Measurements from ENCODE around the gene SCRN3. TPM values are rescaled to one million over a fixed set of nuclear protein-coding genes. Genes with fewer than 3 reads are reported as not detected.

SCRN3 gene
- total and polyA plus RNA-seq, 2 of the 4 experiments (the other 2 are of a cell fraction), result 9.9 to 11.4 TPM

DNA sequence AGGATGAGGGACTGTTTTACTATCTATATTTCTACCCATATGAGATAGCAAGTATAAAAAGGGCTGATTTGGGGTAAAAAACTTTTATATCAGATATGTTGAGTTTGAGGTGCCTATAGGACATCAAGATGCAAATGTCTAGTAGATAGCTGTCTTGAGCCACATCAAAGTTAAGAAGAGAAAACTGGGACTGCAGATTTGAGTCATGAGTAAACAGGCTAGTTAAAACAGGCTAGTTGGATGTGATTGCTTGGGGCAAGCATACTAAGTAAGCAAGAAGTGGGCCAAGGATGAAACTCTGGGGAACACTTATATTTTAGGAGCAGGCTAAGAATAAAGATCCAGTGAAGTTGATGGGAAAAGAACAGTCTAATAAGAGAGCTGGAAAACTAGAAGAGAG lies 2.8 kb upstream of the SCRN3 start:
- TF ChIP-seq RFX5 (IDR thresholded peaks at IDR 0.05; ENCODE audit: low read depth, low read length) (no peak), CEBPB (IDR thresholded peaks at IDR 0.05; ENCODE audit: low read depth, low read length) (no peak), MAZ (IDR thresholded peaks at IDR 0.05; ENCODE audit: borderline replicate concordance, low read depth, low read length) (no peak), NFE2L2 (IDR thresholded peaks at IDR 0.05; ENCODE audit: low read depth, low read length) (no peak), MXI1 (IDR thresholded peaks at IDR 0.05; ENCODE audit: borderline replicate concordance, low read depth, low read length) (no peak), CHD1 (IDR thresholded peaks at IDR 0.05; ENCODE audit: low read depth, low read length) (no peak), RAD21 (IDR thresholded peaks at IDR 0.05; ENCODE audit: low read length) (no peak), BHLHE40 (IDR thresholded peaks at IDR 0.05; ENCODE audit: low read depth, low read length) (no peak), RCOR1 (IDR thresholded peaks at IDR 0.05; ENCODE audit: insufficient replicate concordance, low read length) (no peak), SMC3 (IDR thresholded peaks at IDR 0.05; ENCODE audit: low read depth, low read length) (no peak), POLR2A (IDR thresholded peaks at IDR 0.05; ENCODE audit: low read depth, low read length) (no peak), FOS (IDR thresholded peaks at IDR 0.05; ENCODE audit: low read depth, low read length) (no peak)
- TF ChIP-seq, protein P1, sequence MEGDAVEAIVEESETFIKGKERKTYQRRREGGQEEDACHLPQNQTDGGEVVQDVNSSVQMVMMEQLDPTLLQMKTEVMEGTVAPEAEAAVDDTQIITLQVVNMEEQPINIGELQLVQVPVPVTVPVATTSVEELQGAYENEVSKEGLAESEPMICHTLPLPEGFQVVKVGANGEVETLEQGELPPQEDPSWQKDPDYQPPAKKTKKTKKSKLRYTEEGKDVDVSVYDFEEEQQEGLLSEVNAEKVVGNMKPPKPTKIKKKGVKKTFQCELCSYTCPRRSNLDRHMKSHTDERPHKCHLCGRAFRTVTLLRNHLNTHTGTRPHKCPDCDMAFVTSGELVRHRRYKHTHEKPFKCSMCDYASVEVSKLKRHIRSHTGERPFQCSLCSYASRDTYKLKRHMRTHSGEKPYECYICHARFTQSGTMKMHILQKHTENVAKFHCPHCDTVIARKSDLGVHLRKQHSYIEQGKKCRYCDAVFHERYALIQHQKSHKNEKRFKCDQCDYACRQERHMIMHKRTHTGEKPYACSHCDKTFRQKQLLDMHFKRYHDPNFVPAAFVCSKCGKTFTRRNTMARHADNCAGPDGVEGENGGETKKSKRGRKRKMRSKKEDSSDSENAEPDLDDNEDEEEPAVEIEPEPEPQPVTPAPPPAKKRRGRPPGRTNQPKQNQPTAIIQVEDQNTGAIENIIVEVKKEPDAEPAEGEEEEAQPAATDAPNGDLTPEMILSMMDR (conservative IDR thresholded peaks at IDR 0.05; ENCODE audit: low read depth, low read length), result no peak
- TF ChIP-seq, protein P2, sequence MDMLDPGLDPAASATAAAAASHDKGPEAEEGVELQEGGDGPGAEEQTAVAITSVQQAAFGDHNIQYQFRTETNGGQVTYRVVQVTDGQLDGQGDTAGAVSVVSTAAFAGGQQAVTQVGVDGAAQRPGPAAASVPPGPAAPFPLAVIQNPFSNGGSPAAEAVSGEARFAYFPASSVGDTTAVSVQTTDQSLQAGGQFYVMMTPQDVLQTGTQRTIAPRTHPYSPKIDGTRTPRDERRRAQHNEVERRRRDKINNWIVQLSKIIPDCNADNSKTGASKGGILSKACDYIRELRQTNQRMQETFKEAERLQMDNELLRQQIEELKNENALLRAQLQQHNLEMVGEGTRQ (IDR thresholded peaks at IDR 0.05; ENCODE audit: low read depth, low read length), result no peak
- no peak overlapping the region for H3K56ac ChIP-seq (ENCODE audit: extremely low read depth, insufficient read depth, low read length)
- BruUV-seq (replicated peaks), result no TSS peak
- H2BK15ac ChIP-seq (ENCODE audit: low read depth, low read length), result no peak overlapping the region
- in situ Hi-C loops (cut with MboI; ENCODE audit: low sequenced_read_pairs), result no loop called here
- H2BK5ac ChIP-seq (ENCODE audit: low read depth, low read length, poor library complexity, severe bottlenecking), result no peak overlapping the region
- ChIA-PET CTCF (no interaction called here), POLR2A (ENCODE audit: unreplicated experiment) (no interaction called here)
- intact Hi-C loops (cut with micrococcal nuclease), result no loop called here
- H3K14ac ChIP-seq (replicated peaks; ENCODE audit: low read depth, low read length), result no peak overlapping the region
- H4K91ac ChIP-seq (ENCODE audit: insufficient read depth, low read depth, low read length), result no peak overlapping the region
- H2AK9ac ChIP-seq (replicated peaks; ENCODE audit: low read depth, low read length, poor library complexity), result no peak overlapping the region
- H2BK20ac ChIP-seq (ENCODE audit: low read depth, low read length), result no peak overlapping the region
- H4K20me1 ChIP-seq (ENCODE audit: insufficient read depth, low read length), result no peaks in the 10 kb centered on the region; the same call in 1 of the 2 replicates
- dilution Hi-C loops (cut with HindIII; ENCODE audit: low sequenced_read_pairs, unreplicated experiment), result no loop called here
- H3K9me3 ChIP-seq (ENCODE audit: control insufficient read depth, insufficient read depth, low read length), result no peaks in the 10 kb centered on the region
- H2AFZ ChIP-seq (replicated peaks; ENCODE audit: low read length, poor library complexity), result no peak overlapping the region
- ATAC-seq (ENCODE audit: low read depth), result no peak
- no peak overlapping the region for H3K23ac ChIP-seq (ENCODE audit: low read depth, low read length)
- H3K18ac ChIP-seq (ENCODE audit: low read depth, low read length), result no peak overlapping the region
- H3K27me3 ChIP-seq (ENCODE audit: control insufficient read depth, insufficient read depth, low read length), result no peaks in the 10 kb centered on the region
- no peaks in the 10 kb centered on the region for H3K9me1 ChIP-seq (ENCODE audit: insufficient read depth, low read length)
- H3K4me1 ChIP-seq (ENCODE audit: control insufficient read depth, insufficient read depth, low read length), result peaks cover 2% of the 10 kb centered on the region; the same call in 1 of the 2 replicates
- no peak for DNase-seq
- peaks cover 22 to 49% of the 10 kb centered on the region in 2 experiments for H3K79me1 ChIP-seq (ENCODE audit: low read depth in 1 of 2, low read length in 2 of 2)
- no peak overlapping the region for H3K4me2 ChIP-seq (ENCODE audit: low read depth, low read length)
- peaks cover 3% of the 10 kb centered on the region for H3K36me3 ChIP-seq (ENCODE audit: control insufficient read depth, insufficient read depth, low read length)
- no peak overlapping the region for H3K27ac ChIP-seq (ENCODE audit: insufficient read depth, low read length)
- no peak overlapping the region for H3K4me3 ChIP-seq (ENCODE audit: insufficient read depth, low read depth, low read length)
- H4K5ac ChIP-seq (ENCODE audit: low read depth, low read length), result no peak overlapping the region
- H2AK5ac ChIP-seq (ENCODE audit: low read depth, low read length), result no peak overlapping the region
- H2BK120ac ChIP-seq (ENCODE audit: low read depth, low read length), result no peak overlapping the region
- no peak overlapping the region for H3K9ac ChIP-seq (ENCODE audit: low read depth, low read length)
- no peak overlapping the region for H3K4ac ChIP-seq (ENCODE audit: low read depth, low read length)
- H4K8ac ChIP-seq (ENCODE audit: low read depth in 2 of 2, low read length in 2 of 2), result no peak overlapping the region

All from IMR-90 (cell line).